ENCODE results near the gene LYST.

DNA sequence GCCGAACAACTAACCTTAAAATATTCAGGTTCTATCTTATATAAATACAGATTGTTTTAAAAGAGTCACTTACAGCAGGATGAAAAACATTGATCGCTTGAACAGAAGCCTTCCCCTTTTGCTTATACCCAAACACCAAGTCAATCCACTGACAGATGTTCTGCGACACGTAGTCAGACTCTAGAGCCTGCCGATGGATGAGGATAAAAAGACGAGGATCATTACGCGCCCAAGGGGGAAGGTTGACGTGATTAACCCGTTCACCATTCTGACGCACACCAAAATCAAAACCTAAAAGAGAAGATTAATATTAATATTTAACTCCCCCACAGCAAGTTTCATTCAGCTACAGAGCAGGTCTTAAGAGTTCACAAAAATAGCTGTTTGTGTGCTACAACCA lies 157.7 kb downstream of the LYST start:
- TF ChIP-seq POLR2A (IDR thresholded peaks at IDR 0.05): no peak
- TF ChIP-seq, protein P1, sequence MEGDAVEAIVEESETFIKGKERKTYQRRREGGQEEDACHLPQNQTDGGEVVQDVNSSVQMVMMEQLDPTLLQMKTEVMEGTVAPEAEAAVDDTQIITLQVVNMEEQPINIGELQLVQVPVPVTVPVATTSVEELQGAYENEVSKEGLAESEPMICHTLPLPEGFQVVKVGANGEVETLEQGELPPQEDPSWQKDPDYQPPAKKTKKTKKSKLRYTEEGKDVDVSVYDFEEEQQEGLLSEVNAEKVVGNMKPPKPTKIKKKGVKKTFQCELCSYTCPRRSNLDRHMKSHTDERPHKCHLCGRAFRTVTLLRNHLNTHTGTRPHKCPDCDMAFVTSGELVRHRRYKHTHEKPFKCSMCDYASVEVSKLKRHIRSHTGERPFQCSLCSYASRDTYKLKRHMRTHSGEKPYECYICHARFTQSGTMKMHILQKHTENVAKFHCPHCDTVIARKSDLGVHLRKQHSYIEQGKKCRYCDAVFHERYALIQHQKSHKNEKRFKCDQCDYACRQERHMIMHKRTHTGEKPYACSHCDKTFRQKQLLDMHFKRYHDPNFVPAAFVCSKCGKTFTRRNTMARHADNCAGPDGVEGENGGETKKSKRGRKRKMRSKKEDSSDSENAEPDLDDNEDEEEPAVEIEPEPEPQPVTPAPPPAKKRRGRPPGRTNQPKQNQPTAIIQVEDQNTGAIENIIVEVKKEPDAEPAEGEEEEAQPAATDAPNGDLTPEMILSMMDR (IDR thresholded peaks at IDR 0.05): no peak

All from sigmoid colon (tissue), 3 donors.